K562 (cell line): ENCODE results near the gene HAPLN3. TPM values are rescaled to one million over a fixed set of nuclear protein-coding genes. Genes with fewer than 3 reads are reported as not detected.

Experiments used
- ATAC-seq: fragments of 200-7000 bp; cut with Tn5 transposase; 3 replicates; pipeline ENCODE4 v1.9.1; 2020; ENCODE audit warnings: moderate library complexity
- BruUV-seq: library from RNA; stranded (reverse); fragments of 400-500 nt; replicated peaks from 2 replicates; lab custom pipeline; 2021; lab: Mats Ljungman, UMichigan
- CTCF ChIA-PET: fragments of 300-600 bp; formaldehyde crosslinking; extraction: SDS; loops from one replicate; lab custom pipeline; 2021; ENCODE audit warnings: low intra/inter-chr PET ratio; lab: Yijun Ruan, JAX
- POLR2A ChIA-PET: fragments of 300-600, 350-650 bp; sonication (Branson Sonifier 250); formaldehyde crosslinking; extraction: SDS; loops from one replicate; lab custom pipeline; 2021; ENCODE audit warnings: antibody characterized with exemption, inconsistent platforms; lab: Yijun Ruan, JAX
- DNase-seq, 4 experiments: peaks; one replicate each; pipeline versions ENCODE4 v3.0.0 to v3.0.0-alpha.2; 2011 to 2018; ENCODE audit warnings: low spot score in 3 of 4, mixed read lengths in 3 of 4; ENCODE audit errors: extremely low read depth in 1 of 4
- FAIRE-seq: peaks from 2 replicates; lab custom pipeline; 2011; peaks lifted over from hg19 to GRCh38; lab: Jason Lieb, UNC
- H2AFZ ChIP-seq: 2 replicates; pipeline ENCODE4 v1.6.0; 2011; ENCODE audit warnings: low read depth, low read length, control low read depth, inconsistent platforms
- H3K27ac ChIP-seq: fragments of 200-600 bp; 3 replicates; pipeline ENCODE4 v1.8.0; 2011; ENCODE audit warnings: low read depth, mild to moderate bottlenecking, control low read depth, inconsistent platforms, low read length, moderate library complexity, mixed read lengths; ENCODE audit errors: extremely low read depth
- H3K27me3 ChIP-seq, 2 experiments: fragments of 300-600 bp in 1 of 2; 2 replicates in 1 of 2; 3 replicates in 1 of 2; pipeline versions ENCODE4 v1.6.0 to v1.8.0; 2011; ENCODE audit warnings: inconsistent platforms in 2 of 2, low read length in 2 of 2, mild to moderate bottlenecking in 1 of 2, mixed read lengths in 1 of 2, moderate library complexity in 1 of 2; ENCODE audit not compliant: control insufficient read depth in 2 of 2, insufficient read depth in 2 of 2
- H3K36me3 ChIP-seq: fragments of 300-600 bp; 3 replicates; pipeline ENCODE4 v1.8.0; 2011; ENCODE audit warnings: mild to moderate bottlenecking, low read length, inconsistent platforms; ENCODE audit not compliant: control insufficient read depth, insufficient read depth
- H3K4me1 ChIP-seq, 2 experiments: fragments of 200-600 bp in 1 of 2; replicated peaks in 1 of 2; 2 replicates in 1 of 2; 3 replicates in 1 of 2; pipeline versions ENCODE4 v1.5.1 to v1.8.0; 2011; ENCODE audit warnings: inconsistent platforms in 2 of 2, low read length in 2 of 2, mild to moderate bottlenecking in 1 of 2, mixed read lengths in 1 of 2, moderate library complexity in 1 of 2; ENCODE audit not compliant: control insufficient read depth in 2 of 2, insufficient read depth in 2 of 2
- H3K4me2 ChIP-seq: 2 replicates; pipeline ENCODE4 v1.6.1; 2011; ENCODE audit warnings: low read length, control low read depth, inconsistent platforms, mixed read lengths; ENCODE audit not compliant: insufficient read depth
- H3K4me3 ChIP-seq: fragments of 200-600 bp; sonication (generic), shearing (Covaris generic); 2 replicates; pipeline ENCODE4 v1.5.1; 2016; ENCODE audit warnings: control low read depth, inconsistent platforms
- H3K79me2 ChIP-seq: fragments of 200-600 bp; 3 replicates; pipeline ENCODE4 v1.8.0; 2011; ENCODE audit warnings: low read length, inconsistent platforms; ENCODE audit not compliant: control insufficient read depth, insufficient read depth
- H3K9ac ChIP-seq, 2 experiments: 2 replicates each; pipeline versions ENCODE4 v1.6.0 to v1.6.1; 2011; ENCODE audit warnings: low read depth in 2 of 2, low read length in 2 of 2, control low read depth in 1 of 2, inconsistent platforms in 1 of 2, mild to moderate bottlenecking in 1 of 2, mixed read lengths in 1 of 2; ENCODE audit not compliant: insufficient read depth in 1 of 2
- H3K9me1 ChIP-seq: one replicate; pipeline ENCODE4 v1.6.0; 2011; ENCODE audit warnings: inconsistent platforms, mild to moderate bottlenecking, low read length, moderate library complexity; ENCODE audit not compliant: control insufficient read depth, insufficient read depth
- H3K9me3 ChIP-seq: replicated peaks from 2 replicates; pipeline ENCODE4 v1.5.1; 2011; ENCODE audit warnings: low read depth, low read length, inconsistent platforms; ENCODE audit not compliant: control insufficient read depth, insufficient read depth
- H4K20me1 ChIP-seq: replicated peaks from 2 replicates; pipeline ENCODE4 v1.6.1; 2011; ENCODE audit warnings: low read length, inconsistent platforms, mixed read lengths; ENCODE audit not compliant: control insufficient read depth, insufficient read depth
- BHLHE40 ChIP-seq: IDR thresholded peaks from 2 replicates; pipeline ENCODE4 v1.6.1; 2011; ENCODE audit warnings: low read length, improper control_type of control experiment
- CBFA2T3 ChIP-seq: fragments of 450-650 bp; IDR thresholded peaks from 2 replicates; pipeline ENCODE4 v1.6.1; 2017
- EGR1 ChIP-seq: fragments of 450-650 bp; conservative IDR thresholded peaks from 2 replicates; pipeline ENCODE4 v1.6.1; 2017; ENCODE audit warnings: mild to moderate bottlenecking
- FOSL1 ChIP-seq: fragments of 200-800 bp; sonication (Bioruptor generic); conservative IDR thresholded peaks from 2 replicates; pipeline ENCODE4 v1.6.1; 2016; ENCODE audit warnings: missing genetic modification characterization, missing compliant biosample characterization
- IRF2 ChIP-seq: sonication (generic); formaldehyde crosslinking; IDR thresholded peaks from 2 replicates; pipeline ENCODE4 v1.8.1; 2022; ENCODE audit warnings: mild to moderate bottlenecking, missing genetic modification reagents
- KDM1A ChIP-seq, 2 experiments: fragments of 450-650 bp; IDR thresholded peaks; 2 replicates each; pipeline ENCODE4 v1.6.1; 2016; ENCODE audit warnings: mild to moderate bottlenecking in 2 of 2
- NBN ChIP-seq: fragments of 450-650 bp; IDR thresholded peaks from 2 replicates; pipeline ENCODE4 v1.6.1; 2016; ENCODE audit warnings: low read depth, mild to moderate bottlenecking
- RCOR1 ChIP-seq, 2 experiments: IDR thresholded peaks; 2 replicates each; pipeline ENCODE4 v1.6.1; 2012; ENCODE audit warnings: low read depth in 2 of 2, low read length in 2 of 2, borderline replicate concordance in 1 of 2, improper control_type of control experiment in 1 of 2
- WGBS: fragments of 100-300 bp; shearing (Covaris generic); methylation state at CpG from one replicate; pipeline ENCODE4 v1.1.6; 2016; ENCODE audit warnings: low coverage, mixed read lengths; ENCODE audit not compliant: insufficient coverage; ENCODE audit errors: missing lambda C conversion rate; 5-methylcytosine and 5-hydroxymethylcytosine counted together
- in situ Hi-C: fragments of 300-500 bp; cut with MboI; formaldehyde crosslinking; loops from 4 replicates; pipeline ENCODE4 v1.15.0; 2018; ENCODE audit warnings: inconsistent platforms, mixed read lengths
- intact Hi-C: fragments of 100-400 bp; cut with micrococcal nuclease; formaldehyde crosslinking; loops from 2 replicates; pipeline ENCODE4 v1.14.2; 2022
- polyA plus RNA-seq, 8 experiments: library from polyadenylated mRNA; depleted of rRNA in 4 of 8; stranded (reverse) in 5 of 8; unstranded in 3 of 8; fragments of >200 nt; fragmentation: Nextera tagmentation in 2 of 8; fragmentation: Illumina TruSeq in 1 of 8; extraction: Ambion mirVana in 2 of 8; extraction: Trizol in 1 of 8; gene quantifications; 2 replicates each; pipeline versions ENCODE4 v1.2.1 to v1.2.3, GENCODE V29; 2011 to 2014; ENCODE audit warnings: inconsistent platforms in 1 of 8, missing spikeins in 1 of 8
- total RNA-seq, 7 experiments: library from RNA; depleted of rRNA in 6 of 7; stranded (reverse); fragments of >200 nt in 6 of 7; fragmentation: Illumina TruSeq in 2 of 7; extraction: Trizol in 2 of 7; gene quantifications; 2 replicates each; pipeline versions ENCODE4 v1.2.1 to v1.2.3, GENCODE V29; 2011 to 2021; ENCODE audit warnings: low replicate concordance in 1 of 7
- TF ChIP-seq, protein P1 (sequence below): sonication (generic); formaldehyde crosslinking; IDR thresholded peaks from 2 replicates; pipeline ENCODE4 v1.8.0; 2022; ENCODE audit warnings: missing genetic modification reagents, mild to moderate bottlenecking, moderate library complexity, borderline replicate concordance

Gene HAPLN3
- total and polyA plus RNA-seq, 9 of the 15 experiments (the other 6 are each of a cell fraction or from before 2014, with no cell fraction given), result 0.04 to 2.4 (median 0.65) TPM

DNA sequence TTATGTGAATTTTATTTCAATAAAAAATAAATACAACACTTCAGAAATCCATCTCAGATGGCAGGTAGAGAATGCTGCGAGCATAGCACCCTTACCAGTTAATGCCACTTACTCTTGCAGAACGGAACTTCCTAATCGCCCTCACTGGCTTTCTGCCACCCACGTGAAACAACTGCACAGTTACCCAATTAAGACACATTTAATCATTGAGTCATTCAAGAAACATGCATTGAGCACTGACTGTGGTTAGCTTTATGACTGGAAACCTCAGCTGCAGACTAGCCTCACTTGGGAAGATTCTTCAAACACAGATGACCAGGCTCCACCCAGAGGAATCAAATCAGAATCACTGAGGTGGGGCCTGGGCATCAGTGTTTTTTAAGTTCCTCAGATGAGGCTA, 23.4 kb upstream of the HAPLN3 start:
- Histone ChIP-seq H3K9me3 (no peaks in the 10 kb centered on the region; the same call in 1 of the 2 replicates), H3K27ac (no peak overlapping the region), H3K4me1 (peaks cover 15 to 27% of the 10 kb centered on the region in 2 experiments), H3K36me3 (no peaks in the 10 kb centered on the region), H3K4me3 (no peak overlapping the region), H3K27me3 (no peaks in the 10 kb centered on the region), H4K20me1 (no peaks in the 10 kb centered on the region), H3K9ac (no peak overlapping the region), H2AFZ (no peak overlapping the region), H3K79me2 (no peaks in the 10 kb centered on the region), H3K4me2 (no peak overlapping the region), H3K9me1 (no peaks in the 10 kb centered on the region)
- BruUV-seq, result no TSS peak
- ChIA-PET CTCF (no interaction called here), POLR2A (interaction anchor here (2.3 kb wide), 1 partner anchor 19 kb away, joined by 7 read pairs; no protein-coding TSS in a partner anchor)
- in situ Hi-C loops (no loop called here), intact Hi-C loops (no loop called here)
- DNase-seq, result no peak
- TF ChIP-seq NBN (no peak), IRF2 (CRISPR knock-in tag) (no peak), KDM1A (IDR thresholded peaks at IDR 0.05) (peak; percentile 70 to 75; a peak in 3 of 4 replicates), CBFA2T3 (peak; percentile 66), EGR1 (peak; percentile 28; the same call in 1 of the 2 replicates), RCOR1 (IDR thresholded peaks at IDR 0.05; ENCODE audit: borderline replicate concordance in 1 of 2, low read depth in 2 of 2, low read length in 2 of 2) (peak in 1 of 2 experiments; percentile 6; a peak in 1 of 4 replicates), BHLHE40 (0 out of 2 replicates have a peak, but pooled peaks have one; percentile 11), FOSL1 (peak; percentile 31; the same call in 1 of the 2 replicates)
- TF ChIP-seq, protein P1, sequence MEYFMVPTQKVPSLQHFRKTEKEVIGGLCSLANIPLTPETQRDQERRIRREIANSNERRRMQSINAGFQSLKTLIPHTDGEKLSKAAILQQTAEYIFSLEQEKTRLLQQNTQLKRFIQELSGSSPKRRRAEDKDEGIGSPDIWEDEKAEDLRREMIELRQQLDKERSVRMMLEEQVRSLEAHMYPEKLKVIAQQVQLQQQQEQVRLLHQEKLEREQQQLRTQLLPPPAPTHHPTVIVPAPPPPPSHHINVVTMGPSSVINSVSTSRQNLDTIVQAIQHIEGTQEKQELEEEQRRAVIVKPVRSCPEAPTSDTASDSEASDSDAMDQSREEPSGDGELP (CRISPR knock-in tag), result no peak
- TF ChIP-seq, all 486 proteins: peak for 6
- ATAC-seq (peak; percentile 14; the same call in 1 of the 3 replicates), FAIRE-seq (no peak)
- 60% methylated on average over 4 of the region's 4 CpGs for WGBS
